Dedifferentiated amniotic fluid mesenchymal stem cell (primary cell): ENCODE results near the gene LSM14B.
"Not testable (repeated sequence)": the region's sequence is repeated elsewhere in the genome, so short reads cannot be mapped to it uniquely, and the experiment has no call there.

Experiments
- DNase-seq: peaks from one replicate; pipeline ENCODE4 v3.0.0-alpha.2; 2016; ENCODE audit errors: extremely low spot score

The LSM14B gene

DNA sequence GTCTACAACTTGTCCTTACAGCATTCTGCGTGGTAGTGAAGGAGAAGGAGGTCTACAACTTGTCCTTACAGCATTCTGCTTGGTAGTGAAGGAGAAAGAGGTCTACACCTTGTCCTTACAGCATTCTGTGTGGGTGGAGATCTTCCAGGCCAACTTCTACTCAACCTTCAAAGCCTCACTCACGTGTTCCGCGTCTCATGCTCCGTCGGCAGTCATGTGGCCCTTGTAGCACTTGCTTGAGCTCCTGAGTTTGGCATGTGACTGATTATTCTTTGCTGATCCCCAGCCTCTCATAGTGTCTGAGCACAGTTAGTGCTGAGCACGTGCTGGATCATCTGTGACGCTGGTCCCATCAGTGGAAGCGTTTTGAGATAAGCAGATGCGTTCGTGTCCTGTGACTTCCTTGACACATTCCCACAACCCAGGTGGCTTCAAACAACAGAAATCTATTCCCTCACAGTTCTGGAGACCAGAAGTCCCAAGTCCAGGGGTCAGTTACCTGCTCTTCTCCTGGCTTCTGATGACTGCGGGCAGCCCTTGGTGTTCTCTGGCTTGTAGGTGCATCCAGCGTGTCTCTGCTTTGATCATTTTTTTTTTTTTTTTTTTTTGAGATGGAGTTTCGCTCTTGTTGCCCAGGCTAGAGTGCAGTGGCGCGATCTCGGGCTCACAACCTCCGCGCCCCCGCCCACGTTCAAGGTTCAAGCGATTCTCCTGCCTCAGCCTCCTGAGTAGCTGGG is 23.9 kb downstream of the LSM14B start:
- no peak for DNase-seq

DNA sequence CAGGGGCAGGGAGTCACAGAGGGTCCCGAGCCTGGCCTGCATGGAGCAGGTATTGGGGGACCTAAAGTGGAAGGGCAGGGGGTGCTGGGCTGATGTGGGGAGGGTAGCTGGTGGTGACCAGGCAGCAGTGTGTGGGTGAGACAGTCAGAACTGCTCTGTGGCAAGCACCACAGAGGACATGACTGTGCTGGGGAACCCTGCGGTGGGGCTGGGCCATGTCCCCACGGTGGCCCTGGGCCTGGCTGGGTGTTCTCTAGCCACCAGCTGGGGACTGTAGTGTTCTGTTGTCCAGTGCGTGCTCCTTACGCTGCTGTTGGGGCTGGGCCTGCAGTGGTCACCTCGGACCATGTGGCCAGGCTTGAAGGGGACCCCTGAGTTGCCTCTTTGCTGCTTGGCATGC is 24.9 kb downstream of the LSM14B start:
- no peak for DNase-seq

DNA sequence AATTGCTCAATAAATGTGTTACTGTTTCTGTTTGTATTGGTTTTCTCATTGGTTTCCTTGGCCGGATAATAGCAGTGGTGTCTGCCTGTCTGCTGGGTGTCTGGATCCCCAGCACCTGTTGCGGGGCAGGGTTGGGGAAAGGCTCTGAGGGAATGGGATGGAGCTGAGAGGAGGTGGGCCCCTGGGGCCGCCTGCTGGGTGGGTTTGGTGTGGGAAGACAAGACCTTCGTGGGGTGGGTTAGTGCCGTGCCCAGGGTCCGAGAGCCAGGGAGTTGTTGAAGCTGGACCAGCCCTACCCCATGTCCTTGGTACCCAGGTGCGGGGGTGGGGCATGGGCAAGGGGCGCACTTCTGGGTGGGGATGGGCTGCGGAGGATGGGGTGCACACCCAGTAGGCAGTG is 25.3 kb downstream of the LSM14B start:
- no peak for DNase-seq

DNA sequence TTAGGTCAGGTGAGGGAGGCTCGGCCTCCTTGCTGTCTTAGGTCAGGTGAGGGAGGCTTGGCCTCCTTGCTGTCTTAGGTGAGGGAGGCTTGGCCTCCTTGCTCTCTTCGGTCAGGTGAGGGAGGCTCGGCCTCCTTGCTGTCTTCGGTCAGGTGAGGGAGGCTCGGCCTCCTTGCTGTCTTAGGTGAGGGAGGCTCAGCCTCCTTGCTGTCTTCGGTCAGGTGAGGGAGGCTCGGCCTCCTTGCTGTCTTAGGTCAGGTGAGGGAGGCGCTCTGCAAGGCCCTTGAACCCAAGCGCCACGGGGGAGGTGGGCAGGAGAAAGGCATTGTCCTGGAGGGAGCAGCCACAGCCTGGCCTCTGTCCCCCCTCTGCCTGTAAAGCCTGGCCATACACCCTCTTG is 26.1 kb downstream of the LSM14B start:
- not testable (repeated sequence) for DNase-seq

DNA sequence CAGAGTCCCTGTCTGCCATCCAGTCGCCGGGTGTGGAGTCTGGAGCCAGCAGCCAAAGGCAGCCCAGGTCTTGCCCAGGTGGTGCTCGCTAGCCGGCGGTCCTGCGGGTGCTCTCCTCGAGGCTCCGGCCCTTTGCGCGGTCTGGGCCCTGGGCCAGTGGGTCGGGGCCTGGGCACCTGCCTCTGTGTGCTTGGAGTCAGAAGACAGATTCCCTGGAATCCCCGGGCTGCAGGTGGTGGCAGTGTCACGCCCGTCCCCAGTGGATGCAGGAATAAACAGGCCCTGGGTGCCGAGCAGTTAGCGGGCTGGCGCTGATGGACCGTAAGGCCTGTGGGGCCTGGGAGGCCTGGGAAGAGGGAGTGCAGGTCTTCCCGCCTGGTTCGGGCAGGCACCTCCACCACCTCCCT is 26.6 kb downstream of the LSM14B start:
- no peak for DNase-seq

DNA sequence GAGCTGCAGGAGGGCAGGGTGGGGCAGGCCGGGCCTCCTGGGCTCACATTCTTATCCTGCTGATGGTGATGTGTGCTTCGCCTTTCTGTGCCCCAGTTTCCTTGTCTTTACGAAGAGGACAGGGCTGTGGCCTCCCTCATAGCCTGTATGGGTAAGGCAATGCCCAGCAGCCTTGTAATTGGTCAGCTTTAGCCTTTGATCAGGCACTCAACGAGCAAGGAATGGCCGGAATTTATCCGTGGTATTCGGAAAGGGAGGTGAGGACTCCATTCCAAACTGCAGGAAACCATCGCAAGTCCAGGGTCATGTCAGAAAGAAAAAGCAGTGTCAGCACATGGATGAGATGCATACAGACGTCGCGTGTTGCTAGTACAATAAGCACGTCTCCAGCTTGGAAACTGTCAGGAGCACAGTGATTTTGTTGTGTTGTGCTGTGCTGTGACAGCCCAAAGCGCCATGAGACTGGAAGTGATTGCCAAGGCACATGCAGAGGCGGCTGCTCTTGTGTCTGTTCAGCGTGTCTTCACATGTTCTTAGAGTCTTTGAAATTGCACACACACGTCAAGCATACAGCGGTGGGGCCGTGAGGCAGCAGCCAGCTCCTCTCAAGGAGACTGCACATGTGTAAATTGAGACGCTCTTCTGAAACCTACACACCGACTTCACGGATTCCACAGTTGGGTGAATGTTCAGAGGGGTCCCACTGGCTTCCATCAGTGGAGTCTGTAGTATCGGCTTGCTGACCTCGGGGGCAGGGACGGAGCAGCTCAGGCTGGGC is 27.4 kb downstream of the LSM14B start:
- no peak for DNase-seq

DNA sequence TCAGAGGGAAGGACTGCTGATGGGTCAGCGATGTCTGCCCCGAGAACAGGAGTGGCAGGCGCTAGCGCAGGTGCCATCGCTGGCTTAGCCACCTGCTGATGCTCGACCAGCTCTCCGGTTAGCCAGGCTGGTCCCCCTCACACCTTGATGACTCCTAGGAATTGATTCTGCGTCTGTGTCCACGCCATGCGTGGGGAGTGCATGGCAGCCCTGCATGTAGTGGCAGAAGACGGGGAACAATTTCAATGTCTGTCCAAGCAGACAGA is 28.0 kb downstream of the LSM14B start:
- no peak for DNase-seq

DNA sequence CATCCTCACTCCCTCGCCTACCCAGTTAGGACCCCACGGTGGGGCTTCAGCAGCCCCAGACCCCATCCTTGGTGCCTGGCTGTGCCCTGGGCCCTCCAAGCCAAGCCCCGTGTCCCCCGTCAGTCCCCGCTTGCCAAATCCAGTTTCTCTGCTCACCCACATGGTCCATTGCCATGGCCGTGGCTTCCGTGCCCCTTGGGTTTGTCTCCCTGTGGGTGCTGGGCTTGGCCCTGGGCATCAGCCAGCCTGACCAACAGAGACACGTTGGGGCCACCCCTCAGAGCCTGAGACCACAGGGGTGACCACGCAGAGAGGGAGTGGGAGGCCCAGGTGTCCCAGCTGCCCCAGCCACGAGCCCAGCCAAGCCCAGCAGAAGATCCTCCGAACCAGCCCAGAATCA is 28.9 kb downstream of the LSM14B start:
- no peak for DNase-seq

DNA sequence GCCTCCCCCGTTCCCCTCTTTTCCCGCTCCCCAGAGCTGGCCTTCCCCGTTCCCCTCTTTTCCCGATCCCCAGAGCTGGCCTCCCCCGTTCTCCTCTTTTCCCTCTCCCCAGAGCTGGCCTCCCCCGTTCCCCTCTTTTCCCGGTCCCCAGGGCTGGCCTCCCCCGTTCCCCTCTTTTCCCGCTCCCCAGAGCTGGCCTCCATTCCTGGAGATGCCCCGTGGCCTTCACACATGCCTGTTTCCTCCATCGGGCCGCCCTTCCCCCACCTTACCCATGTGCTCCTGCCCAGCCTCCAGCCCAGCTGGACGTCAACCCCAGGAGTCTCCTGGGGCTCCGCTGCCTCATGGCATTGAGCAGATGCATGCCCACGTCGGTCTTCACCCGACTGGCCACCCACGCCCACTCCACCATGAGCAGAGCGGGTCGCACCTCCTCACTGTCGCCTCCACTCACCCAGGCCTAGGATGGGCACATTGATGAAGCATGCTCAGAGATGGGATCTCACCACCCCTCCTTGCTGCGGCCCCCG is 29.6 kb downstream of the LSM14B start:
- DNase-seq = no peak

DNA sequence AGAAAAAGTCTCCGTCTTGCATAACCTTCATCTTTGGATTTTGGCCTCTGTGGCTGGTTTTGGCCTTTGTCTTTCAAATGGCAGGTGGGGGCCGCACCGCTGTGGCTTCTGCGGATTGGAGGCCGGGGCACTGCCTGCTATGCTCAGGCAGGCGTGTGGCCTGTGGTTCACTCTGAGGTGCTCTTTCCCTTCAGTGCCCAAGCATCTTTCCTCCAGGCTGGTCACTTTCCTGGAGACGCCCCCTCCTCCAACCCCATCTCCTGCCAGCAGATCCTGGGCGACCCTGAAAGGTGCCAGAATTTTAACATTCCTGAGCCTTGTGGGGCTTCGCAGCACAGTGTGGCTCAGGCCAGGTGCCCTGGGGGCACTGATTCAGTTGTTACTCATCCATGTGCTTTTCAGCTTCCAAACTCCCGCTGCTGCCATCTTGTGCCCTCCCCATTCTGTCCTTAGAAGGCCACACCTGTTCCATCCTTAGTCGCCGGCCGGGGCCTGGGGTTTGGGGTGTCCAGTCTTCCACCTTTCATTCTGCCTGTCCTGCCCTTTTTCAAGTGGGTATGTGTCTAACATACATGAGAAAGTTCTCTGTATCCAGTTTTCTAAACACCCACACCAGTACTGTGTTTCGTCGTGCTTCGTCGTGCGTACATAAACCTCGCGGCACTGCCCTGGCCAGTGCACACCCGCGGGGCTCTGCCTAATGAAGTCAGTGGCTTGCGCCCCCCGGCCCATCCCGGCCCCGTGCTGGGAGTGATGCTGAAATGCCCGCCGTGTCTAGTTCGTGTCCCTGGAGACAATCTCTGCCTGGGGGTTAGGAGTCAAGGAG is 33.4 kb downstream of the LSM14B start:
- DNase-seq = no peak

DNA sequence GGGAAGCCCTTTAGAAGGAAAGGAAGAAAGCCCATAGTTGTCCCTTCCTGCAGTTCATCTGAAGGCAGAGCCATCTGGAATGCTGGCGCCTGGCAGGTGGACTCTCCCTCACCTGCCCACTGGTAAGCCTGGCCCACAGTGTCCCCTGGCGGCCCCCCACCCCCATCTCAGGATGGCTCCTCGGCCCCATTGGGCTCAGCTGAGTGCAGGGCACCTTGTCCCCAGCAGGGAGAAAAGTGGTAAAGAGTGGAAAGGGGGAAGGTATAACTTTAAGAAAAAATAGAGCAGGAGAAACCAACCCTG is 33.9 kb downstream of the LSM14B start:
- DNase-seq = no peak

DNA sequence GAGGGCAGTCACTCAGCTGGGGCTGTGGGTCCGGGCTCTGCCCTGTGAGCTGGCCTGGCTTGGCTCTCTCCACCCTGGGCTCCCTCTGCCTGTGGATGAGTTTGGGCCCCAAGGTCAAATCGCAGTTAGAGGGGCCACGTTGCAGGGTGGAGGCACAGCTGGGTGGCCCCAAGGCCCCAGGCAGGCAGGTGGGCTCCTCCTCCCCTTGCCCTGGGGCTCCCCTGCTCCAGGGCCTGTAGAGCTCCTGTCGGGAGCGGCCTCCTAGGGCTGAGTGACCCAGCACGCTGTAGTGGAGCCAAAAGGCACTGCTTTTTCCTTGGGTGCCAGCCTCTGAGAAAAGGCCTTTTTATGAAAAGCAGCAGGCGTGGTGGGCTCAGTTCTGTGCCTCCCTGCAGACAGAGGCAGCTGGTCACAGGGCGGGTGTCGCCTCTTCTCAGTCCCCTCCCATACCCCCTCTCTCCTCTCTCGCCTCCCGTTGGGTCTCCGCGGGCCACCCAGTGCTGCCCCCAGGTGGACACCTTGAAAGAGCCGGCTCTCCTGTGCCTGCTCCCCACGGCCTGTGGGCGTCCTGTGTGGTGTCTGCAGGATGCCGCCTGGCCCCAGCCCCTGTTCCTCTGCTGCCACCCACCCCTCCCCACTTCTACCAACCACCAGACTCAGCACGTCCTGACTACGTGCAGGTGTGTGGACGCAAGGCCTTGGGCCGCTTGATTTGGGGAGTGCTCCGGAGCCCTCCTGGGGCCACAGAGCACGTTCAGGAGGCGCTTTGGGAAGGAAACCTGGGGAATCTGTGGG is 34.5 kb downstream of the LSM14B start:
- no peak for DNase-seq

DNA sequence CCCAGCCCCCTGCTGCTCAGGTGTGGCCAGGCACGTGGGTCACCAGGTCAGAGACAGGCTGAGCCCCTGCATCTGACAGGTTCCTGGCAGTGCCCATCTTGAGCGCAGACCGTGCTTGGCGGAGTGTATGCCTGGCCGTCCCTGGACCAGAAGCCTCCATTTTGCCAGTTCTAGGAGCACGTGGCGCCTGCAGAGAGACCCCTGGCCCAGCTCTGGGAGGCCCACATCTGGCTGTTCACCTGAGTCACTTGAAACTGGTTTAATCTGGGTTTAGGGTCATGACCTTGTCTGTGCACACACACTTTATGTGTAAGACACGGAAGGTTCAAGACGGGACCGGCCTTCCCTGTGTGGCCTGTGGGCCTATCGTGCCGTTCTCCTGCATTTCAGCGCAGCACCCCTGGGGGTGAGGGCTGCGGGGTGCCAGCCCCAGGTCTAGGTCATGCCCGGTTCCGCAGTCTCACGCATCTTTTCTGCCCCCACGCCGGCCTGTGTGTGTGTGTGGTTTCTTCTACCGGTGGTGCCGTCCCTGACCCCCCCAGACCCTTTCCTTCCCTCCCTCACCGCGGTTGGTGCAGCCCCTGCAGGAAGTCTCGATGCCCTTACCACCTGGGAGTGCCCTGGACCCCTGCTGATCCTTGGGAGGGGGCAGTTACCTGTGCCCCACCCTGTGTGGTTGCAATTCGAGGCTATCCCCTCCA is 35.3 kb downstream of the LSM14B start:
- DNase-seq = no peak

DNA sequence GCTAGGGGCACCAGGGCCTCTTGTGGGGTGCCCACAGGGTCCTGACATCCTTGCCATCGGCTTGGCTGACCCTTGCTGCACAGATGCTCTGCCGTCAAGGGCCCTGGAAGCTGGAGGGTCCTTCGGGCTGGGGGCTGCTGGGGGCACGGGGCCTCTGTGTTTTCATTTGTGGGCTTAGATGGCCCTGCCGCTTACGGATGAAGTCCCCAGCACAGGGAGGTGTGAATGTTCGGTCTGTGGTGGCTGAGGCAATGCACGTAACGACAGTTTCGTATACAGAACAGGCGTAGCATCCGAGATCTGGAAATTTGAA is 35.8 kb downstream of the LSM14B start:
- DNase-seq = no peak

DNA sequence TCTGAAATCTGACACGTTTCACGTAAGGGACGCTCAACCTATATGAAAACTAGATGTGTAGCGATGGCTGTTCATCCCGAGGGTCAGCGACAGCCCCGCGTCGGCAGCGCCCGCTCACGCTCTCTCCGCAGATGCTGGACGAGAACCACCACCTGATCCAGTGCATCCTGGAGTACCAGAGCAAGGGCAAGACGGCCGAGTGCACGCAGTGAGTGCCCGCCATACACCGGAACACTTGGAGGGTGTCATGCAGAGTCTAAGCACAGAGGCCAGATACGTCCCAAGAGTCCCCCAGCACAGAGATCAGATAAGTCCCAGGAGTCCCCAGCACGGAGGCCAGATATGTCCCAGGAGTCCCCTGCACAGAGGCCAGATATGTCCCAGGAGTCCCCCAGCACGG is 36.3 kb downstream of the LSM14B start:
- DNase-seq = no peak

DNA sequence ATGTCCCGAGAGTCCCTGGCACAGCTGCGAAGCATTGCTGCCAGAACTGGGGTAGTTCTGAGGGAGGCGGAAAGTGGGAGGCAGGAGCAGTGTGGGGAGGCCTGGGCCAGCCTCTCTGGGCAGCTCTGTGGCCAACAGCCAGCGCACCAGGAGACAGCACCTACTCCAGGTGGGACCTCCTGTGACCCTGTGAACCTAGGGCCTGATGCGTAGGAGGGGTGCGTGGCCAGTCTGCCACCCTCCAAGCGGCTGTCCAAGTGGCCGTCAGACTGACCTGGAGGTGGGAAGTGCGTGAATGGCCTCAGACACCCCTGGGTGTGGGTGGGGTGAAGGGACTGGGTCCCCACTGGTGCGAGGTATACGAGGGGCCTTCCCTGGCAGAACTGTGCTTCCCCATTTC is 36.8 kb downstream of the LSM14B start:
- DNase-seq = no peak

DNA sequence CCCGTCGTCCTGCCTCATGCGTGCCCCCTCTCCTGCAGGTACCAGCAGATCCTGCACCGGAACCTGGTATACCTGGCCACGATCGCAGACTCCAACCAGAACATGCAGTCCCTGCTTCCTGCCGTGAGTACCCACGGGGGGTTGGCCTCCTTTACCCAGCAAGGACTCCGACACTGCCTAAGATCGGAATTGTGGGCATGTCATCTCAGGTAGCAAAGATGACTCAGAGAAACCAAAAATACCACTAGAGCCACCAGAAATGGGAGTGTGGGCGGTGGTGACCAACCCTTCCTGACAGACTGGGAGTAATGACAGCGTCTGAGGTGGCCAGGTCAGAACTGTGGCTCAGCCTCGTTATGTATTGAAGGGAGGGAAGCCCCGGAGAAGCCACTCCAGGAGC is 37.6 kb downstream of the LSM14B start:
- DNase-seq = no peak

DNA sequence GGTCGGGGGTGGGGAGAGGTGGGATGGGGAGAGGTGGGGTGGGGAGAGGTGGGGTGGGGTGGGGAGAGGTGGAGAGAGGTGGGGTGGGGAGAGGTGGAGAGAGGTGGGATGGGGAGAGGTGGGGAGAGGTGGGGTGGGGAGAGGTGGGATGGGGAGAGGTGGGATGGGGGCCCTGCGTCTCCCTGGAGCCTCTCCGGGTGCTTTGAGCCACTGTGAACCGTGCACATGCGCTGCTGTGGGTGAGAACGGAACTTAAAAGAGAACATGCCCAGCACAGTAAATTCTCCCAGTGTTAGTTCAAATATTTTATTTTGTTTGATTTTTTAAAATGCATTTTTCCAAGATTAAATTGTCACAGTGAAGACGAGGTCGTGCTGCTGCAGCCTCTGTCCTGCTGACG is 38.0 kb downstream of the LSM14B start:
- DNase-seq = no peak

DNA sequence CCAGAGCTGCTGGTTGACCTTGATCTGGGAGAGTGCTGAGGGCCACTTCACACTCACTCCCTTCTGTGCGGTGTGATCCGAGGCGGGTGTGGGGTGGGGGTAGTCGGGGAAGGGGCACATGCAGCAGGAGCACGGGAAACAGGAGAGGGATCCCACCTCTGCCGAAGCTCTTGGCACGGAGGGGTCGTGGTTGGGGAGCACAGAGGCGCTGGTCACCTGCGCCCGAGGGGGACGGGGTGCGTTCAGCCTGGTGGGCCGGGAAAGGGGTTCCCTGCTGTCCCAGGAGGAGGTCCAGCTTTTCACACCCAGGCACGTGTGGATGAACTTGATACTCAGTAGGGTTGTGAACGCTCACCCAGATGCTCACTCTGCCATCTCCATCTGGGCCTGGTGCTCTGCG is 38.6 kb downstream of the LSM14B start:
- no peak for DNase-seq

DNA sequence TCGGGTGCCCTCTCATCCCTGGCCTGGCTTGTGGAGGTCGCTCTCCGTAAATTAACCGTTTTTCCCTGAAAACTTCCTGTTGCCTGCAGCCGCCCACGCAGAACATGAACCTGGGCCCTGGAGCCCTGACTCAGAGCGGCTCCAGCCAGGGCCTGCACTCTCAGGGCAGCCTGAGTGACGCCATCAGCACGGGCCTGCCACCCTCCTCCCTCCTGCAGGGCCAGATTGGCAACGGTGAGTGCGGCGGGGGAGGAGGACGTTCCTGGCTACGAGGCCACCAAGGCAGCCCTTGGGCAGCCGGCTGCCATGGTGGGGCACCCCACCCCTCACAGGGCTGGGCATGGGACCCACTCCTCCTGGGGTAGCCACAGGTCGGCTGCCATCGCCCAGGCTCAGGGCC is 39.1 kb downstream of the LSM14B start:
- DNase-seq = no peak

DNA sequence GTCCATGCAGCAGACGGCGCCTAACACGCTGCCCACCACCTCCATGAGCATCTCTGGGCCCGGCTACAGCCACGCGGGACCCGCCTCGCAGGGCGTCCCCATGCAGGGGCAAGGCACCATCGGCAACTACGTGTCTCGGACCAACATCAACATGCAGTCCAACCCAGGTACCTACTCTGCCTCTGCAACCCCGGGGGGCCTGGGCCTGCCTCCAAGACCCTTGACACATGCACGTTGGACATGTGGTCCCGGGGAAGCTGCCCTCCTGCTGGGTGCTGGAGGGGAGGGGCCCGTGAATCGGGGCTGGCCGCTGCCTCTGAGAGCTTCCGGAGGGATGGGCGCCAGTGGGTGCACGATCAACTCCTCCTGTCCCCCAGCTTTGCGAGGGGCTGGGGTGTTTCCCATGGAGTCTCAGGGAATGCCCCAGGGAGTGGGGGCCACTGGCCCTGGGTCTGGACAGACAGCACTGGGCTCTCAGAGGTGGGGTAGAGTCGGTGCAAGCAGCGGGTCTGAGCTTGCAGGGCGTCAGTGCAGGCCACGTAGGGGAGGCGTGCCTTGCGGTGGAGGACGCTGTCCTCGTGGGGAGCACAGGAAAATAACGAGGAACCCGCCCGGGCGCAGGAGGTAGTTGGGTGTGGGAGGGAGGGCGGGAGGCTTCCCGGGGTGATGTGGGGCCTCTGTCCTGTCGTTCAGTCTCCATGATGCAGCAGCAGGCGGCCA is 40.6 kb downstream of the LSM14B start:
- DNase-seq = no peak
